Measurements from ENCODE around the gene R3HDM4. TPM values are rescaled to one million over a fixed set of nuclear protein-coding genes. Genes with fewer than 3 reads are reported as not detected.

The R3HDM4 gene
- total and polyA plus RNA-seq, 2 donors (not counting 3 experiments of a cell fraction or from before 2014, with no cell fraction given) = 51.8 to 53.9 TPM

DNA sequence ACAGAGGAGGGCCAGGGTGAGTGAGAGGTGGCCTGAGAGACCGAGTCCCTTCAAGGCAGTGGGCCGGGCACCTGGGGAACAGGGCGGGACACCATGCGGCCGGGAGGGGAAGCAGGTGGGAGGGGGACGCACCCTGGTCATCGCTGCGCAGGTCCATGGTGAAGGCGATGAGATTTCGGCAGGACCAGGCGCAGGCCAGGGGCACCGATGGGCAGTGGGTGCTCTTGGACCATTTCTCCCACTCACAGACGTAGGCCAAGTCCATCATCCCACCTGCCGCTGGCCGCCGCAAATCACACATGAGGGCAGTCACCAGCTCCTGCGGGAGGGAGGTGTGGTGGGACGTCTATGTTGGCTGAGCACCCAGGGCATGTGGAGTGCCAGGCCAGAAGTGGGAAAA is 22.2 kb downstream of the R3HDM4 start:
- POLR2A ChIA-PET = no interaction called here
- dilution Hi-C loops (cut with MboI; ENCODE audit: extremely low pct_ligation_motif_present, low sequenced_read_pairs) = no loop called here
- no peak for FAIRE-seq

More for the DNA sequence above, 22.2 kb downstream of the R3HDM4 start:
- Histone ChIP-seq H3K9me1 (replicated peaks; ENCODE audit: control insufficient read depth, extremely low read depth, insufficient read depth, low read length) (no peaks in the 10 kb centered on the region), H3K4me3 (replicated peaks in 1 of 3; ENCODE audit: insufficient read depth in 1 of 3, low read depth in 1 of 3, low read length in 3 of 3) (no peak overlapping the region), H3K27me3 (ENCODE audit: control insufficient read depth in 2 of 2, insufficient read depth in 2 of 2, low read length in 2 of 2) (no peaks in the 10 kb centered on the region), H2AFZ (ENCODE audit: low read depth, low read length) (no peak overlapping the region), H3K9me3 (replicated peaks; ENCODE audit: control insufficient read depth, insufficient read depth, low read length) (no peaks in the 10 kb centered on the region), H4K20me1 (replicated peaks; ENCODE audit: control insufficient read depth, extremely low read depth, insufficient read depth, low read length) (no peaks in the 10 kb centered on the region), H3K4me1 (ENCODE audit: control insufficient read depth, extremely low read depth, insufficient read depth, low read length) (no peaks in the 10 kb centered on the region), H3K36me3 (ENCODE audit: control insufficient read depth in 2 of 2, extremely low read depth in 1 of 2, insufficient read depth in 2 of 2, low read length in 2 of 2) (peaks cover 5 to 23% of the 10 kb centered on the region in 2 experiments), H3K79me2 (ENCODE audit: control insufficient read depth, insufficient read depth, low read length) (peaks cover 5% of the 10 kb centered on the region), H3K9ac (replicated peaks; ENCODE audit: extremely low read depth, insufficient read depth, low read length) (no peak overlapping the region), H3K27ac (ENCODE audit: insufficient read depth, low read depth, low read length) (no peak overlapping the region), H3K4me2 (ENCODE audit: insufficient read depth, low read length) (no peak overlapping the region)
- TF ChIP-seq POLR2A (IDR thresholded peaks at IDR 0.05; ENCODE audit: low read depth, low read length) = no peak
- no peak for TF ChIP-seq JUN (IDR thresholded peaks at IDR 0.05; ENCODE audit: borderline replicate concordance, insufficient read depth, insufficient read length, low read depth)
- no peak for TF ChIP-seq POLR2AphosphoS5 (IDR thresholded peaks at IDR 0.05; ENCODE audit: insufficient read depth, low read depth, low read length)
- TF ChIP-seq, protein P1, sequence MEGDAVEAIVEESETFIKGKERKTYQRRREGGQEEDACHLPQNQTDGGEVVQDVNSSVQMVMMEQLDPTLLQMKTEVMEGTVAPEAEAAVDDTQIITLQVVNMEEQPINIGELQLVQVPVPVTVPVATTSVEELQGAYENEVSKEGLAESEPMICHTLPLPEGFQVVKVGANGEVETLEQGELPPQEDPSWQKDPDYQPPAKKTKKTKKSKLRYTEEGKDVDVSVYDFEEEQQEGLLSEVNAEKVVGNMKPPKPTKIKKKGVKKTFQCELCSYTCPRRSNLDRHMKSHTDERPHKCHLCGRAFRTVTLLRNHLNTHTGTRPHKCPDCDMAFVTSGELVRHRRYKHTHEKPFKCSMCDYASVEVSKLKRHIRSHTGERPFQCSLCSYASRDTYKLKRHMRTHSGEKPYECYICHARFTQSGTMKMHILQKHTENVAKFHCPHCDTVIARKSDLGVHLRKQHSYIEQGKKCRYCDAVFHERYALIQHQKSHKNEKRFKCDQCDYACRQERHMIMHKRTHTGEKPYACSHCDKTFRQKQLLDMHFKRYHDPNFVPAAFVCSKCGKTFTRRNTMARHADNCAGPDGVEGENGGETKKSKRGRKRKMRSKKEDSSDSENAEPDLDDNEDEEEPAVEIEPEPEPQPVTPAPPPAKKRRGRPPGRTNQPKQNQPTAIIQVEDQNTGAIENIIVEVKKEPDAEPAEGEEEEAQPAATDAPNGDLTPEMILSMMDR (IDR thresholded peaks at IDR 0.05; ENCODE audit: extremely low read depth in 1 of 2, insufficient read depth in 1 of 2, low read depth in 1 of 2, low read length in 2 of 2) = no peak
- TF ChIP-seq, protein P2, sequence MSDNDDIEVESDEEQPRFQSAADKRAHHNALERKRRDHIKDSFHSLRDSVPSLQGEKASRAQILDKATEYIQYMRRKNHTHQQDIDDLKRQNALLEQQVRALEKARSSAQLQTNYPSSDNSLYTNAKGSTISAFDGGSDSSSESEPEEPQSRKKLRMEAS (IDR thresholded peaks at IDR 0.05; ENCODE audit: insufficient read depth, insufficient read length) = no peak
- intact Hi-C loops (cut with micrococcal nuclease) = no loop called here
- no TSS peak for BruUV-seq (replicated peaks)
- DNase-seq (ENCODE audit: low read depth, low spot score) = no peak
- CTCF ChIA-PET = no interaction called here

Measured in endothelial cell of umbilical vein (primary cell).